Cardiac fibroblast (primary cell): Measurements from ENCODE around the gene TLE2.

Experiments
- DNase-seq, 2 donors: peaks; one replicate each; pipeline versions ENCODE4 v3.0.0 to v3.0.0-alpha.2; 2010; ENCODE audit warnings: low read depth in 2 of 2
- H3K4me3 ChIP-seq, 2 donors: replicated peaks in 1 of 2; 1 replicate in 1 of 2; 2 replicates in 1 of 2; pipeline ENCODE4 v1.5.1; 2011; ENCODE audit warnings: low read depth in 2 of 2, low read length in 2 of 2, mild to moderate bottlenecking in 2 of 2, moderate library complexity in 1 of 2
- TF ChIP-seq, protein P1 (sequence below): IDR thresholded peaks from one replicate; pipeline ENCODE4 v1.5.1; 2011; ENCODE audit warnings: low read depth, mild to moderate bottlenecking, low read length, inconsistent platforms

TLE2 gene

DNA sequence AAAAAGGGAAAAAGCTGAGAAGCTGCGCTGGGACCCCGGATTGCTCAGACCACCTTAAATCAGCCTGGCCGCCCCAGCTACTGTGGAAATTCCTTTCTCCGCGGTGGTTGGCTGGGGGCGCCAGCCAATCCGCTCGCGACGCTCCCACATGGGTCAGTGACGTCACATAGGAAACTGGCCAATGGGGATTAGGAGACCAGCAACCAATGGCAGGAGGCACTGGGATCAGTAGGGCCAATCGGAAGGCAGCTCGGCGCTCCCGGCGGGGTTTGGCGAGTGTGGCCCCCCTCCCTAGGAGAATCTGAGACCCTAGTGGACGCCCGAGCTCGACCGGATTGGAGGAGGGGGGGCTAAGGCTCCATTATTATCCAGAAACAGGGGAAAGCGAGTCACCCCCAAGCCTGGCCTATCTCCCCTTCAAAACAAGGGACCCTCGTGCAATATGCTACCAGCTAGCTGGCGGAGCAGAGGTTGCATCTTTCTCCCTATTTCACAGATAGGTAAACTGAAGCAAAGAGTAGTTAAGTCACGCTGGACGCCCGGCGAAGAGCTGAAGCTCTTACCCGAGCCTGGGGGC is 6.5 kb upstream of the TLE2 start:
- TF ChIP-seq, protein P1, sequence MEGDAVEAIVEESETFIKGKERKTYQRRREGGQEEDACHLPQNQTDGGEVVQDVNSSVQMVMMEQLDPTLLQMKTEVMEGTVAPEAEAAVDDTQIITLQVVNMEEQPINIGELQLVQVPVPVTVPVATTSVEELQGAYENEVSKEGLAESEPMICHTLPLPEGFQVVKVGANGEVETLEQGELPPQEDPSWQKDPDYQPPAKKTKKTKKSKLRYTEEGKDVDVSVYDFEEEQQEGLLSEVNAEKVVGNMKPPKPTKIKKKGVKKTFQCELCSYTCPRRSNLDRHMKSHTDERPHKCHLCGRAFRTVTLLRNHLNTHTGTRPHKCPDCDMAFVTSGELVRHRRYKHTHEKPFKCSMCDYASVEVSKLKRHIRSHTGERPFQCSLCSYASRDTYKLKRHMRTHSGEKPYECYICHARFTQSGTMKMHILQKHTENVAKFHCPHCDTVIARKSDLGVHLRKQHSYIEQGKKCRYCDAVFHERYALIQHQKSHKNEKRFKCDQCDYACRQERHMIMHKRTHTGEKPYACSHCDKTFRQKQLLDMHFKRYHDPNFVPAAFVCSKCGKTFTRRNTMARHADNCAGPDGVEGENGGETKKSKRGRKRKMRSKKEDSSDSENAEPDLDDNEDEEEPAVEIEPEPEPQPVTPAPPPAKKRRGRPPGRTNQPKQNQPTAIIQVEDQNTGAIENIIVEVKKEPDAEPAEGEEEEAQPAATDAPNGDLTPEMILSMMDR: no peak
- peak overlapping the region; percentile 43 to 58 for H3K4me3 ChIP-seq
- peak; percentile 100 for DNase-seq

DNA sequence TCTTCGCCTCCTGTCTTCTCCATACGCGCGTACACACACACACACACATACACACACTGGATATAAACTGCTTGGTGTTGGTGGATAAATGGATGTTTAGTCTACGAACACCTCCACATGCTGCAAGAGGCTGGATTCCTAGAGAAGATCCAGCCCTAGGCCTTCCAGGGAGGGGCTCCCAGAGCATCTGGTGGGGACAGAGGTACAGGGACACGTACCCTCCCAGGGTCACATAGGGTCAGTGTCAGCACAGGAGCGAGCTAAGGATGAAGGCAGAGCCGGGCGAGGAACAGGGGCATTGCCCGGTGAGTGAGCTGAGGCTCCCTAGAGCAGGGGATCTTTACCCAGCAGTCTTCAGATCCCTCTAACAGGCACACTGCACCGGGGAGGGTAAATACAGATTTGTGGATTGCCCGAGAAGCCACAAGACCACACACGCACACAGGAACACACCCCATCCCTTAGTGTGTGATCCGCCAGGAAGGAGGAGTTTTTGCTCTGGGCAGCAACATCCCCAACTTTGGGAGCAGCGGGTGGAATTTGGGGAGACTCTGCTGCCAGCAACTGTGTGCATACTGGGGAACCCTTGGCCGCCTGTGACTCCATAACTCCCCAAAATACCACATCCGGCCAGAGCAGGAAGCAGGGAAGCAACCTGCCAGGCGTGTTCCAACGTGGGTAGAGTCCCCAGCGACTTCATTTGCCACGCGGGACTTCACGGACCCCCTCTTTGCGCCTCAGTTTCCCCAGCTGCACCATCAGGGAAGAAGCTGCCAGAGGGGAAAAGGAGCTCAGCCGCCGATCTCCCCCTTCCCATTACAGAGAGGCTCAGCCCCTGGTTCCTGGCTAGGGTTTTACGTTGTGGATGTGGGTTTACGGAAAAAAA is 5.8 kb upstream of the TLE2 start:
- TF ChIP-seq, protein P1: no peak
- peak overlapping the region; percentile 36 to 58 for H3K4me3 ChIP-seq
- peak; percentile 41 to 70 for DNase-seq

DNA sequence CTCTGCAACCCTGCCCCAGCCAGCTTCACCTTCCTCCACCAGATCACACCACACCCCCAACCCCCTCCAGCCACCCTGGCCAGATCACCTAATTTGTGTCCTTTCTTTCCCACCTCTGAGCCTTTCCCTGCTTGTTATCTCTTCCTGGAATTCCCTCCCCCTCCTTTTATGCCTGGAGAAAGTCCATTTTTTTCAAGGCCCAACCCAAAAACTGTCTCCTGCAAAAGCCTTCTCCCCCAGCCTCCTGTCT is 5.3 kb upstream of the TLE2 start:
- DNase-seq: no peak
- H3K4me3 ChIP-seq: no peak overlapping the region
- TF ChIP-seq, protein P1: no peak

DNA sequence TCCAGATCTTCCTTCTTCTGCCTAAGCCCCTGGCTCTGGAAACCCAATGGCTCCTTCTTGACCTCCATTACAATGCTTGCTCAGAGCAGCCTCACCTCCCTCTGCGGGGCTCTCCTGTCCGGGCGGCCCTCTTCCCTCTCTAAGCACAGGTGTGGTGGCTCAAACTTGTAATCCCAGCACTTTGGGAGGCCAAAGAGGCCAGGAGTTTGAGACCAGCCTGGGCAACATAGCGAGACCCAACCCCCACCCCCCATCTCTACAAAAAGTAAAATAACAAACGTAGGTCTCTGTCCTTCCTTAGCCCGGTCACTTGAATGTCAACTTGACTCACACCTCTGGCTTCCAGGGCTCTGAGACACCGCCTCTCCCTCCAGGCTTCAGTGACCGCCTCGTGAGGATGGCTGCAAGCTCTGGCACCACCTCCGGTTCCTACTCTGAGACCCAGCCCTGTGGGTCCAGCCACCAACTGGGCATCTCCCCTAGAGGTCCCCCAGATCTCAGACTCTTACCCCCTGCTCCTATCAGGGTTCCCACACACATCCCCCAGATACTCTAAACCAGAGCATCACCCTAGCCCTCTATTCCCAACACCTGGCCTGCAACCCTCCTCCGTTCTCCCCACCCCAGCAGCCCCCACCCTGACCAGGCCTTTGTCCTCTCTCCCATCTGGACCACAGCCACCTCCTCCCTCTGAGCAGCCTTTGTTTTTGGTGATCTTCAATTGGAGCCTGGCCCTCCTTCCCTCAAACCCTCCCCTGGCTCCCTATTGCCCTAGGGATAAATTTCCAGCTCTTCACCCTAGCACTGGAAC is 4.7 kb upstream of the TLE2 start:
- no peak overlapping the region for H3K4me3 ChIP-seq
- TF ChIP-seq, protein P1: no peak
- no peak for DNase-seq

DNA sequence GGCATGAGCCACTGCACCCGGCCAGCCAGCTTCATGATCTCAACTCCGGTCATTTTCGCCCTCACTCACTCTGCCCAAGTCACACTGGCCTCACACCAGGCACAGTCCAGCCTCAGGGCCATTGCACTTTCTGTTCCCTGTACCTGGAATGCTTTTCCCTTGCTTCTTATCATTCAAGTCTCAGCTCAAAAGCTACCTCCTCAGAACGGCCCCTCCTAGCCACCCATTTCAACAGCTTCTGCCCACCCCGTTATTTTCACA is 2.5 kb upstream of the TLE2 start:
- TF ChIP-seq, protein P1: no peak
- no peak overlapping the region for H3K4me3 ChIP-seq

DNA sequence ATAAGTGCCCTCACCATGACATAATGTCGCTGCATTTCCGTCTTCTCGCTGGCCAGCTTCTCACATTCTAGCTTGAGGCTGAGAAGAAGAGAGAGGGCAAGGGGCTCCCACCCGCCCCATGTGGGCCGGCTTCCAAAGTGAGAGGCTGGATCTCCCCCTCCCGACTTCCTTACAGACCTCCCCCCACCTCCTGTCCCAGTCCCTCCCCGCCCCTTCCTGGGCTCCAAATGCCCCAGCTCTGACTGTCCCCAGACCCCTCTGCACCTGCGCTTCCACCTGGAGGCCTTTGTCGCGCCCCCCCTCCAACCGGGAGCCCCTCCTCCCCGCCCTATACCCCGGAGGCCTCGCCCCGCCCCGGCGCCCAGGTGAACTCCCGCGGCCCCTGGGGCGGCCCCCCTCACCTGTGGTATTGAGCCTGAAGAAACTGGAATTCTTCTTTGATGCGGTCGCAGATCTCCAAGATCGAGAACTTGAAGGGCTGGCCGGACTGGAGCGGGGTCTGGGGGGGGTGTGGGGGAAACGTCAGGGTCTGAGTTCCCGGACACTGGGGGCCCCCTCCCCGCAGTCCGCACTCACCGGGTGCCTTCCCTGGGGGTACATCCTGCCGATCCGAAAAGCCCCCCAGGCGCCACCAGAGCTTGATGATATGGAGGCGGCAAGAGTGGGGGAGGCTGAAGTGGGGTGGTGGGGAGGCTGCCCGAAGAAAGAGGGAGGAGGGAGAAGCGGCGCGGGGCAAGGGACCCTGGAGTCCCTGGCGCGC is 595 bp downstream of the TLE2 start:
- TF ChIP-seq, protein P1: no peak
- peak overlapping the region; percentile 54 to 73 for H3K4me3 ChIP-seq
- no peak for DNase-seq

More for the DNA sequence above, 2.5 kb upstream of the TLE2 start:
- DNase-seq: no peak
